ENCODE results near the gene CD247. TPM values are rescaled to one million over a fixed set of nuclear protein-coding genes. Genes with fewer than 3 reads are reported as not detected.

Gene CD247
- total and polyA plus RNA-seq, 2 of the 13 experiments (the other 11 are each of a cell fraction or from before 2014, with no cell fraction given) = 0.20 TPM; not detected in 1

GRCh38 chr1:167553136-167554027 is 35.1 kb upstream of the CD247 start, which contains the start of gene CREG1 (continued):
- TF ChIP-seq, protein P1, sequence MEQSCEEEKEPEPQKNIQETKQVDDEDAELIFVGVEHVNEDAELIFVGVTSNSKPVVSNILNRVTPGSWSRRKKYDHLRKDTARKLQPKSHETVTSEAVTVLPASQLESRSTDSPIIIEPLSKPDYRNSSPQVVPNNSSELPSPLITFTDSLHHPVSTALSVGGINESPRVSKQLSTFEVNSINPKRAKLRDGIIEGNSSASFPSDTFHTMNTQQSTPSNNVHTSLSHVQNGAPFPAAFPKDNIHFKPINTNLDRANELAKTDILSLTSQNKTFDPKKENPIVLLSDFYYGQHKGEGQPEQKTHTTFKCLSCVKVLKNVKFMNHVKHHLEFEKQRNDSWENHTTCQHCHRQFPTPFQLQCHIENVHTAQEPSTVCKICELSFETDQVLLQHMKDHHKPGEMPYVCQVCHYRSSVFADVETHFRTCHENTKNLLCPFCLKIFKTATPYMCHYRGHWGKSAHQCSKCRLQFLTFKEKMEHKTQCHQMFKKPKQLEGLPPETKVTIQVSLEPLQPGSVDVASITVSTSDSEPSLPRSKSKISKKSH (CRISPR knock-in tag; IDR thresholded peaks at IDR 0.05; ENCODE audit: borderline replicate concordance) = peak; percentile 29; the same call in 1 of the 2 replicates
- TF ChIP-seq JUND (CRISPR knock-in tag; IDR thresholded peaks at IDR 0.05) (no peak), ZNF703 (CRISPR knock-in tag; IDR thresholded peaks at IDR 0.05; ENCODE audit: borderline replicate concordance) (0 out of 2 replicates have a peak, but pooled peaks have one; percentile 21), HDAC1 (CRISPR knock-in tag; IDR thresholded peaks at IDR 0.05) (no peak; the same call in 1 of the 2 replicates), POGZ (CRISPR knock-in tag; IDR thresholded peaks at IDR 0.05) (no peak), ZSCAN30 (CRISPR knock-in tag; IDR thresholded peaks at IDR 0.05) (no peak), HMGA1 (CRISPR knock-in tag; conservative IDR thresholded peaks at IDR 0.05) (no peak), ZNF232 (CRISPR knock-in tag; IDR thresholded peaks at IDR 0.05; ENCODE audit: borderline replicate concordance) (peak; percentile 77; the same call in 1 of the 2 replicates), ZNF605 (CRISPR knock-in tag; IDR thresholded peaks at IDR 0.05) (0 out of 2 replicates have a peak, but pooled peaks have one; percentile 42), ZNF446 (CRISPR knock-in tag; IDR thresholded peaks at IDR 0.05) (0 out of 2 replicates have a peak, but pooled peaks have one; percentile 52), DMAP1 (CRISPR knock-in tag; IDR thresholded peaks at IDR 0.05) (no peak), RFX3 (CRISPR knock-in tag; IDR thresholded peaks at IDR 0.05) (no peak), JDP2 (CRISPR knock-in tag; IDR thresholded peaks at IDR 0.05; ENCODE audit: borderline replicate concordance) (no peak), TEAD2 (CRISPR knock-in tag; IDR thresholded peaks at IDR 0.05) (0 out of 2 replicates have a peak, but pooled peaks have one; percentile 75), REXO4 (CRISPR knock-in tag; IDR thresholded peaks at IDR 0.05; ENCODE audit: borderline replicate concordance) (no peak), HMGXB3 (CRISPR knock-in tag; IDR thresholded peaks at IDR 0.05; ENCODE audit: borderline replicate concordance) (0 out of 2 replicates have a peak, but pooled peaks have one; percentile 50), ZNF629 (CRISPR knock-in tag; conservative IDR thresholded peaks at IDR 0.05) (0 out of 2 replicates have a peak, but pooled peaks have one; percentile 23)
- TF ChIP-seq, protein P2, sequence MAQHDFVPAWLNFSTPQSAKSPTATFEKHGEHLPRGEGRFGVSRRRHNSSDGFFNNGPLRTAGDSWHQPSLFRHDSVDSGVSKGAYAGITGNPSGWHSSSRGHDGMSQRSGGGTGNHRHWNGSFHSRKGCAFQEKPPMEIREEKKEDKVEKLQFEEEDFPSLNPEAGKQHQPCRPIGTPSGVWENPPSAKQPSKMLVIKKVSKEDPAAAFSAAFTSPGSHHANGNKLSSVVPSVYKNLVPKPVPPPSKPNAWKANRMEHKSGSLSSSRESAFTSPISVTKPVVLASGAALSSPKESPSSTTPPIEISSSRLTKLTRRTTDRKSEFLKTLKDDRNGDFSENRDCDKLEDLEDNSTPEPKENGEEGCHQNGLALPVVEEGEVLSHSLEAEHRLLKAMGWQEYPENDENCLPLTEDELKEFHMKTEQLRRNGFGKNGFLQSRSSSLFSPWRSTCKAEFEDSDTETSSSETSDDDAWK (CRISPR knock-in tag; IDR thresholded peaks at IDR 0.05) = no peak
- TF ChIP-seq, protein P3, sequence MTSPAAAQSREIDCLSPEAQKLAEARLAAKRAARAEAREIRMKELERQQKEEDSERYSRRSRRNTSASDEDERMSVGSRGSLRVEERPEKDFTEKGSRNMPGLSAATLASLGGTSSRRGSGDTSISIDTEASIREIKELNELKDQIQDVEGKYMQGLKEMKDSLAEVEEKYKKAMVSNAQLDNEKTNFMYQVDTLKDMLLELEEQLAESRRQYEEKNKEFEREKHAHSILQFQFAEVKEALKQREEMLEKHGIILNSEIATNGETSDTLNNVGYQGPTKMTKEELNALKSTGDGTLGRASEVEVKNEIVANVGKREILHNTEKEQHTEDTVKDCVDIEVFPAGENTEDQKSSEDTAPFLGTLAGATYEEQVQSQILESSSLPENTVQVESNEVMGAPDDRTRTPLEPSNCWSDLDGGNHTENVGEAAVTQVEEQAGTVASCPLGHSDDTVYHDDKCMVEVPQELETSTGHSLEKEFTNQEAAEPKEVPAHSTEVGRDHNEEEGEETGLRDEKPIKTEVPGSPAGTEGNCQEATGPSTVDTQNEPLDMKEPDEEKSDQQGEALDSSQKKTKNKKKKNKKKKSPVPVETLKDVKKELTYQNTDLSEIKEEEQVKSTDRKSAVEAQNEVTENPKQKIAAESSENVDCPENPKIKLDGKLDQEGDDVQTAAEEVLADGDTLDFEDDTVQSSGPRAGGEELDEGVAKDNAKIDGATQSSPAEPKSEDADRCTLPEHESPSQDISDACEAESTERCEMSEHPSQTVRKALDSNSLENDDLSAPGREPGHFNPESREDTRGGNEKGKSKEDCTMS (CRISPR knock-in tag; conservative IDR thresholded peaks at IDR 0.05) = no peak
